Pancreas (tissue), 10 donors: ENCODE data around the gene COCH. TPM values are rescaled to one million over a fixed set of nuclear protein-coding genes. Genes with fewer than 3 reads are reported as not detected.

Experiments used
- ATAC-seq, 4 donors: fragments of 200-7000 bp; cut with Tn5 transposase; one replicate each; pipeline versions ENCODE4 v1.8.0 to v1.9.1; 2020; ENCODE audit warnings: mild to moderate bottlenecking in 4 of 4, moderate library complexity in 4 of 4
- DNase-seq, 6 donors: peaks; one replicate each; pipeline ENCODE4 v3.0.0-alpha.2; 2020
- FAIRE-seq: peaks from 2 replicates; lab custom pipeline; 2012; peaks lifted over from hg19 to GRCh38; lab: Jason Lieb, UNC
- H3K27ac ChIP-seq, 4 donors: fragments of 200-600 bp; sonication (generic); 1 replicate in 3 of 4; 2 replicates in 1 of 4; pipeline versions ENCODE4 v1.5.0 to v1.8.0; 2020
- H3K27me3 ChIP-seq, 4 donors: fragments of 200-600 bp; one replicate each; pipeline ENCODE4 v1.8.0; 2021
- H3K36me3 ChIP-seq, 3 donors: fragments of 200-600 bp; sonication (generic) in 1 of 3; one replicate each; pipeline versions ENCODE4 v1.5.0 to v1.8.0; 2020 to 2021
- H3K4me1 ChIP-seq, 3 donors: fragments of 200-600 bp; one replicate each; pipeline ENCODE4 v1.8.0; 2021
- H3K4me3 ChIP-seq, 4 donors: fragments of 200-600 bp; sonication (generic) in 2 of 4; one replicate each; pipeline versions ENCODE4 v1.5.0 to v1.8.0; 2020 to 2021
- H3K9me3 ChIP-seq, 4 donors: fragments of 200-600 bp; one replicate each; pipeline ENCODE4 v1.8.0; 2021
- WGBS, 2 donors: extraction: QIAGEN DNeasy Blood & Tissue Kit; methylation state at CpG; one replicate each; pipeline ENCODE4 v1.1.7; 2013; 5-methylcytosine and 5-hydroxymethylcytosine counted together
- intact Hi-C, 3 donors: fragments of 100-400 bp; cut with DNase I; formaldehyde crosslinking; loops; one replicate each; pipeline versions ENCODE4 v1.11.1 to v1.14.2; 2022
- polyA plus RNA-seq, 2 donors: library from polyadenylated mRNA; stranded (reverse); fragments of 200-250 nt; gene quantifications; one replicate each; pipeline ENCODE4 v1.2.3, GENCODE V29; 2013
- total RNA-seq, 6 donors: library from RNA; stranded (reverse); fragmentation: NEBNext Ultra II Directional in 4 of 6; extraction: Animal tissue kit (Norgen Biotek cat#: 25700) in 4 of 6; gene quantifications; one replicate each; pipeline versions ENCODE4 v1.2.1 to v1.2.4, GENCODE V29; 2021 to 2023
- TF ChIP-seq, protein P1 (sequence below), 4 donors: fragments of 200-600 bp; sonication (generic) in 3 of 4; IDR thresholded peaks; one replicate each; pipeline versions ENCODE4 v1.5.0 to v1.8.0; 2021; ENCODE audit warnings: antibody characterized with exemption in 4 of 4
- donor health status: healthy with polysubstance abuse.
- donor health status: DM: no; HTN: no; CAD: no; lungs with moderate emphysema.
- donor health status: DM: no; HTN: no; CAD: no.
- donor health status: control.
- donor health status: control.
- donor health status: Bipolar disorder and iron deficiency.
- donor health status: DM: yes; HTN: yes; CAD: no.
- donor health status: DM: no; HTN: no; CAD: no.
- donor health status: DM: no; HTN: no; CAD: no.
- donor health status: DM: yes; HTN: yes; CAD: no.

The COCH gene
- total RNA-seq: 10 to 100 TPM in 1 of 6 donors, 1 to 10 TPM in 5; 2.0 to 28.5 (median 4.0) TPM
- polyA plus RNA-seq: 1 to 10 TPM; 8.5 TPM

DNA sequence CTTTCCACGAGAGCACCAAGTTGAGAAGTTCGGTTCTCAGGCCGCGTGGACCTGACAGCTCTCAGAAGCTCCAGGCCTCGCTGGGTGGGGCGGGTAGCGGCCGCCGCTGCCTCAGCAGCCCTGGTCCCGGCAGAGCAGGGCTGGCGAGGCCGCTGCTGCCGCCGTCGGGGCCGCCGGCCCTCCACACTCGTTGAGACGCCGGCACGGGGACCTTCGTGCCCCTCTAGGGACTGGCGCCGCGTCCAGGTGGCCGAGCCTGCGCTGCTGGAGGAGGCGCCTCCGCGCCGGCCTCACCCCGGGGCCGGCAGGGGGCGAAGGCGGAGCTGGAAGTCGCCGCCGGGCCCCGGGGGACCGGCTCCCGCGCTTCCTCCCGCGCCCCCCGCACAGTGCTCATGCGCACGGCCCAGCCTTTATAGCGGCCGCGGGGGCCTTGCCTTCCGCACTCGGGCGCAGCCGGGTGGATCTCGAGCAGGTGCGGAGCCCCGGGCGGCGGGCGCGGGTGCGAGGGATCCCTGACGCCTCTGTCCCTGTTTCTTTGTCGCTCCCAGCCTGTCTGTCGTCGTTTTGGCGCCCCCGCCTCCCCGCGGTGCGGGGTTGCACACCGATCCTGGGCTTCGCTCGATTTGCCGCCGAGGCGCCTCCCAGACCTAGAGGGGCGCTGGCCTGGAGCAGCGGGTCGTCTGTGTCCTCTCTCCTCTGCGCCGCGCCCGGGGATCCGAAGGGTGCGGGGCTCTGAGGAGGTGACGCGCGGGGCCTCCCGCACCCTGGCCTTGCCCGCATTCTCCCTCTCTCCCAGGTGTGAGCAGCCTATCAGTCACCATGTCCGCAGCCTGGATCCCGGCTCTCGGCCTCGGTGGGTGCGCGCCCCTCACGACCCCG is at the start of gene COCH:
Gene COCH (plus strand): TSS at position 440 of the 879 bp plus-strand sequence. CDS start 380 bp downstream, at position 820.
- 3 to 6% methylated on average over 86 to 99 of the region's 99 CpGs for WGBS, 2 donors
- Histone ChIP-seq H3K27ac (no peak within 1 kb of the TSS), H3K9me3 (no peaks in the 10 kb centered on the region), H3K36me3 (no peaks in the 10 kb centered on the region), H3K4me3 (peak within 1 kb of the TSS; percentile 48 to 88 (median 67)), H3K27me3 (peaks cover 0 to 3% (median 0%) of the 10 kb centered on the region in 4 donors), H3K4me1 (no peaks in the 10 kb centered on the region)
- intact Hi-C loops: no loop called here
- TF ChIP-seq, protein P1, sequence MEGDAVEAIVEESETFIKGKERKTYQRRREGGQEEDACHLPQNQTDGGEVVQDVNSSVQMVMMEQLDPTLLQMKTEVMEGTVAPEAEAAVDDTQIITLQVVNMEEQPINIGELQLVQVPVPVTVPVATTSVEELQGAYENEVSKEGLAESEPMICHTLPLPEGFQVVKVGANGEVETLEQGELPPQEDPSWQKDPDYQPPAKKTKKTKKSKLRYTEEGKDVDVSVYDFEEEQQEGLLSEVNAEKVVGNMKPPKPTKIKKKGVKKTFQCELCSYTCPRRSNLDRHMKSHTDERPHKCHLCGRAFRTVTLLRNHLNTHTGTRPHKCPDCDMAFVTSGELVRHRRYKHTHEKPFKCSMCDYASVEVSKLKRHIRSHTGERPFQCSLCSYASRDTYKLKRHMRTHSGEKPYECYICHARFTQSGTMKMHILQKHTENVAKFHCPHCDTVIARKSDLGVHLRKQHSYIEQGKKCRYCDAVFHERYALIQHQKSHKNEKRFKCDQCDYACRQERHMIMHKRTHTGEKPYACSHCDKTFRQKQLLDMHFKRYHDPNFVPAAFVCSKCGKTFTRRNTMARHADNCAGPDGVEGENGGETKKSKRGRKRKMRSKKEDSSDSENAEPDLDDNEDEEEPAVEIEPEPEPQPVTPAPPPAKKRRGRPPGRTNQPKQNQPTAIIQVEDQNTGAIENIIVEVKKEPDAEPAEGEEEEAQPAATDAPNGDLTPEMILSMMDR (IDR thresholded peaks at IDR 0.05): peak in 3 of 4 donors; percentile 19 to 32 (median 23)
- no peak for FAIRE-seq
- peak; percentile 82 to 87 (median 85) for ATAC-seq
- DNase-seq: peak; percentile 18 to 77 (median 44)

DNA sequence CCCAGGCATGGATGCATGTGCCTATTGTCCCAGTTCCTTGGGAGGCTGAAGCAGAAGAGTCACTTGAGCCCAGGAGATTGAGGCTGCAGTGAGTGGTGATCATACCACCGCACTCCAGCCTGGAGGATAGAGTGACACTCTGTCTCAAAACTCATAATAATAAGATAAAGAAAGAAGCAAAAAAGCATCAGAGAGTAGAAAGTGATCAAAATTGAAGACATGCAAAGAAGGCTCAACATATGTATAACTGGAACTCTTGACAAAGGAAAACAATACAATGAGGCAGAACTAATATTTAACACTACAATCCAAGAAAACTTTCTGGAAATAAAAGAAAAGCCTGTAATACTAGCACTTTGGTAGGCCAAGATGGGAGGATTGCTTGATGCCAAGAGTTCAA is 48.3 kb upstream of the COCH start:
- ATAC-seq (no peak), DNase-seq (no peak), FAIRE-seq (no peak)
- Histone ChIP-seq H3K9me3 (no peaks in the 10 kb centered on the region), H3K36me3 (no peaks in the 10 kb centered on the region), H3K27me3 (no peaks in the 10 kb centered on the region), H3K27ac (no peak overlapping the region), H3K4me3 (no peak overlapping the region), H3K4me1 (no peaks in the 10 kb centered on the region)
- WGBS, 2 donors: 92 to 94% methylated on average over 1 of the region's 1 CpG
- intact Hi-C loops: no loop called here
- TF ChIP-seq, protein P1 (IDR thresholded peaks at IDR 0.05): no peak

DNA sequence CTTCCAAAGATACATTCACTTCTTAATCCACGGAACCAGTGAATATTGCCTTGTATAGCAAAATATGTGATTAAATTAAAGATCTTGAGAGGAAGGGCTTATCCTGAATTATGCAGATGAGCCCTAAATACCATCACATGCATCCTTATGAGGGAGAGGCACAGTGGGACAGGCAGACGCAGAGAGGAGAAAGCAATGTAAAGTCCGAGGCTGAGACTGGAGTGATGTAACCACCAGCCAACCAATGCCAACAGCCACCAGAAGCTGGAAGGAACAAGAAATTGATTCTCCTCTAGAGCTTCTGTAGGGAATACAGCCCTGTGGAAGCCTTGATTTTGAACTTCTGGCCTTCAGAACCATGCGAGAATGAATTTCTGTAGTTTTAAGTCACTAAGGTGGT is 44.5 kb upstream of the COCH start:
- Histone ChIP-seq H3K9me3 (no peaks in the 10 kb centered on the region), H3K36me3 (no peaks in the 10 kb centered on the region), H3K27ac (no peak overlapping the region), H3K27me3 (no peaks in the 10 kb centered on the region), H3K4me1 (no peaks in the 10 kb centered on the region), H3K4me3 (no peak overlapping the region)
- FAIRE-seq: no peak
- TF ChIP-seq, protein P1 (IDR thresholded peaks at IDR 0.05): no peak
- ATAC-seq: no peak
- DNase-seq: no peak
- intact Hi-C loops: no loop called here
- WGBS, 2 donors: 76 to 90% methylated on average over 4 of the region's 4 CpGs

DNA sequence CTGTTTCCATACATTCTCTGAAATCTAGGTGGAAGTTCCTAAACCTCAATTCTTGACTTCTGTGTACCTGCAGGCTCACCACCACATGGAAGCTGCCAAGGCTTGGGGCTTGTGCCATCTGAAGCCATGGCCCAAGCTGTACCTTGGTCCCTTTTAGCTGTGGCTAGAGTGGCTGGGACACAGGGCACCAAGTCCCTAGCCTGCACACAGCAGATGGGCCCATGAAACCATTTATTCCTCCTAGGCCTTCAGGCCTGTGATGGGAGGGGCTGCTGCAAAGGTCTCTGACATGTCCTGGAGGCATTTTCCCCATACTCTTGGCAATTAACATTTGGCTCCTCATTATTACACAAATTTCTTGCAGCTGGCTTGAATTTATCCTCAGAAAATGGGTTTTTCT is 40.0 kb upstream of the COCH start:
- DNase-seq (no peak), ATAC-seq (no peak)
- intact Hi-C loops: no loop called here

More for the DNA sequence above, 40.0 kb upstream of the COCH start:
- TF ChIP-seq, protein P1 (IDR thresholded peaks at IDR 0.05): no peak
- no peak overlapping the region for H3K4me3 ChIP-seq
- H3K27ac ChIP-seq: no peak overlapping the region
- H3K4me1 ChIP-seq: no peaks in the 10 kb centered on the region
- no peak for FAIRE-seq
- H3K9me3 ChIP-seq: no peaks in the 10 kb centered on the region
- H3K36me3 ChIP-seq: no peaks in the 10 kb centered on the region
- no peaks in the 10 kb centered on the region for H3K27me3 ChIP-seq
